Activated CD8-positive, alpha-beta memory T cell treated with anti-CD3 and anti-CD28 coated beads, Interleukin-2, amount 50 U/mL, for 4 hours (primary cell): Measurements from ENCODE around the gene NRBP1.

Experiments used
- DNase-seq: peaks from one replicate; pipeline ENCODE4 v3.0.0-alpha.2; 2020

Gene NRBP1

GRCh38 chr2:27428213-27428977, at the start of gene NRBP1:
NRBP1 (plus strand) TSS chr2:27428631; CDS start chr2:27433274, 4,643 bp downstream.
- peak; percentile 93 for DNase-seq

GRCh38 chr2:27378809-27379290, 49.6 kb upstream of the NRBP1 start:
- DNase-seq: no peak

- no peak for DNase-seq
Observed at GRCh38 chr2:27379383-27379835, 49.0 kb upstream of the NRBP1 start.

- DNase-seq: peak; percentile 49
Observed at GRCh38 chr2:27379836-27380625, 48.4 kb upstream of the NRBP1 start.

- DNase-seq: peak; percentile 87
Observed at GRCh38 chr2:27380626-27381545, 47.5 kb upstream of the NRBP1 start, which contains the start of gene ZNF513. ZNF513 (minus strand) TSS chr2:27380734; CDS start chr2:27380526, 208 bp downstream.

GRCh38 chr2:27381577-27382181, 46.8 kb upstream of the NRBP1 start:
- no peak for DNase-seq

- DNase-seq: no peak
Observed at GRCh38 chr2:27390822-27391679, 37.4 kb upstream of the NRBP1 start.

- DNase-seq: no peak
Observed at GRCh38 chr2:27393225-27393624, 35.2 kb upstream of the NRBP1 start.

- DNase-seq: no peak
Observed at GRCh38 chr2:27398962-27399361, 29.5 kb upstream of the NRBP1 start.

GRCh38 chr2:27400348-27401135, 27.9 kb upstream of the NRBP1 start:
- no peak for DNase-seq

- DNase-seq: no peak
Observed at GRCh38 chr2:27407798-27408491, 20.5 kb upstream of the NRBP1 start.

GRCh38 chr2:27408601-27409320, 19.7 kb upstream of the NRBP1 start:
- no peak for DNase-seq

- peak; percentile 98 for DNase-seq
Observed at GRCh38 chr2:27409321-27410073, 18.9 kb upstream of the NRBP1 start, which contains the start of gene PPM1G. PPM1G (minus strand) TSS chr2:27409591; CDS start chr2:27409422, 169 bp downstream.

- DNase-seq: no peak
Observed at GRCh38 chr2:27412419-27413152, 15.8 kb upstream of the NRBP1 start.

GRCh38 chr2:27416151-27416550, 12.3 kb upstream of the NRBP1 start:
- no peak for DNase-seq

- no peak for DNase-seq
Observed at GRCh38 chr2:27420996-27421395, 7.4 kb upstream of the NRBP1 start.

- no peak for DNase-seq
Observed at GRCh38 chr2:27421660-27422250, 6.7 kb upstream of the NRBP1 start.
